Right lobe of liver (tissue), 4 donors: Measurements from ENCODE around the gene TRPC1.

Experiments
- CTCF ChIP-seq, 4 donors: fragments of 200-600 bp in 3 of 4; fragments of 450-650 bp in 1 of 4; IDR thresholded peaks; one replicate each; pipeline versions ENCODE4 v1.5.1 to v1.8.0; 2016 to 2022; ENCODE audit warnings: antibody characterized with exemption in 4 of 4, mild to moderate bottlenecking in 2 of 4
- POLR2A ChIP-seq: fragments of 450-650 bp; IDR thresholded peaks from one replicate; pipeline ENCODE4 v1.6.1; 2017; ENCODE audit warnings: antibody characterized with exemption, mild to moderate bottlenecking
- donor health status: DM: no; HTN: no; CAD: no.
- donor health status: DM: no; HTN: no; CAD: no.
- donor health status: DM: no; HTN: yes; CAD: no.

DNA sequence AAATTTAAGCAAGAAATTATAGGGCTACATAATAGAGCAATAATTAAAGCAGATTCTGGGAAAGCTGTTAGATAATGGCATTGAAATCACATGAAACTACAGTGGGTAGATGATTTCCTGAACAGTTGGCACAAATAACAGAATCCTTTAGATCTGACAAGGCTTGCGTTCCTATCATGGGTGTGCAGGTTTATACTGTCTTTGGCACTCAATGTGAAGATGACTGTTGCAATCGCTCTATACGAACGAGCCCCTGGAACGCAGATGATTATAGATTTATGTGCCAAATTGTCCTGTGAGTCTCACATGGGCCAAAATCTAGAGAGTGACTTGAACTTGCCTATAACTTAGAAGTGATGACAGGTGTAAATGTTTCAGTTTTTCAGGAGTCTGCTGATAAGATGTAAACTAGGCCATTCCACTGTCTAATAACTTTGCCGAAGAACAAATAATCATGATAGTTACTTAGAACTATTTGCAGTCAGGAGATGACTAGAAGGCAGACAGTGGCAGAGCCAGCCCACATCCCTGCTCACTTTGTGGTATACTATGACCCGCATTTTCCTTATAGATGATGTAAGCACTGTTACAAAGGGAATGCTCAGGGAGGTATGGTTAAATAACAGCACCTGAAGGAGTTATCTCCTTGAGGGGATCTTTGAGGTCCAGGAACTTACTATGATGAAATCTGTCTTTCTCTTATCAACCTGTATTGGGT lies 30.5 kb upstream of the TRPC1 start:
- TF ChIP-seq CTCF (IDR thresholded peaks at IDR 0.05) (no peak), POLR2A (no peak)
